ENCODE measurements around the gene COA1.

GRCh38 chr7:43761382-43761781 is 32.1 kb upstream of the COA1 start:
- TF ChIP-seq PHF8 (IDR thresholded peaks at IDR 0.05; ENCODE audit: borderline replicate concordance, low read depth): no peak
- TF ChIP-seq CTCF (IDR thresholded peaks at IDR 0.05): no peak
- no peak for TF ChIP-seq SMC3 (IDR thresholded peaks at IDR 0.05)
- no peak for TF ChIP-seq RNF2 (IDR thresholded peaks at IDR 0.05; ENCODE audit: borderline replicate concordance, low read depth)
- no peak for TF ChIP-seq KDM1A (IDR thresholded peaks at IDR 0.05; ENCODE audit: low read depth)
- TF ChIP-seq POLR2AphosphoS2 (conservative IDR thresholded peaks at IDR 0.05; ENCODE audit: low read length): no peak
- TF ChIP-seq RCOR1 (IDR thresholded peaks at IDR 0.05; ENCODE audit: low read depth, low read length): no peak

Measured in A549 (cell line).